Stimulated activated CD4-positive, alpha-beta T cell treated with anti-CD3 and anti-CD28 coated beads, Interleukin-12 subunit alpha, Interleukin-12 subunit beta, amount 100 ng/mL, for 4 hours (primary cell): Measurements from ENCODE around the gene CYSLTR2.
A peak's percentile ranks its signal among the peaks of the same experiment; 100 is the strongest.

ENCODE experiments used
- DNase-seq: peaks from one replicate; pipeline ENCODE4 v3.0.0-alpha.2; 2020

CYSLTR2 gene

GRCh38 chr13:48746821-48747220 is 93.1 kb downstream of the CYSLTR2 start:
- no peak for DNase-seq

GRCh38 chr13:48748681-48749080 is 95.0 kb downstream of the CYSLTR2 start:
- no peak for DNase-seq

GRCh38 chr13:48749144-48749543 is 95.4 kb downstream of the CYSLTR2 start:
- DNase-seq = no peak

GRCh38 chr13:48749699-48750473 is 96.2 kb downstream of the CYSLTR2 start:
- peak; percentile 58 for DNase-seq

- no peak for DNase-seq
These were observed 97.1 kb downstream of the CYSLTR2 start for GRCh38 chr13:48750588-48751383.

GRCh38 chr13:48760626-48761025 is 106.9 kb downstream of the CYSLTR2 start:
- no peak for DNase-seq
